Activated naive CD4-positive, alpha-beta T cell (primary cell): Measurements from ENCODE around the gene ADAMTS17.

Experiments used
- DNase-seq, 4 experiments: peaks; one replicate each; lab custom pipeline; 2025; lab: John Stamatoyannopoulos, UW

The ADAMTS17 gene

GRCh38 chr15:100029868-100030479 lies 311.8 kb downstream of the ADAMTS17 start:
- no peak for DNase-seq

GRCh38 chr15:100029045-100029444 lies 312.7 kb downstream of the ADAMTS17 start:
- DNase-seq: no peak

GRCh38 chr15:100026041-100026440 lies 315.7 kb downstream of the ADAMTS17 start:
- no peak for DNase-seq

DNA sequence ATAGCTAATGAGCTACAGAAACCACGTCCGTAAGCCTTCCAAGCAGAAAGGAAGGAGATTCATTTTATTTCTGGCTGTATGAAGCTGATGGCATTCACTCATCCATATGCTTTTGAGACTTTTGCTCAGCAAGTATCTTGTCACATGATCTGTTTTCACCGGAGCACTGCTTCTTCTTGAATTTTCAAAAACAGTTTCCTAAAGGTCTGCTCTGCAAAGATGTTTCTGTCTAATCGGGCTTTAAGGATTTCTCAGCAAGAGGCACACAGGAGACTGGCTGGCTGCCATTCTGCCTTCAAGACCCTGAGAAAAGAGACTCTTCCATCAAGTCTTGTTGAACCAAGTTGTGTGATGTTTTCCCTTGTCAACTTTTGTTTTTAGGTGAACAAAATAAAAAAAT lies 319.0 kb downstream of the ADAMTS17 start:
- DNase-seq: no peak

DNA sequence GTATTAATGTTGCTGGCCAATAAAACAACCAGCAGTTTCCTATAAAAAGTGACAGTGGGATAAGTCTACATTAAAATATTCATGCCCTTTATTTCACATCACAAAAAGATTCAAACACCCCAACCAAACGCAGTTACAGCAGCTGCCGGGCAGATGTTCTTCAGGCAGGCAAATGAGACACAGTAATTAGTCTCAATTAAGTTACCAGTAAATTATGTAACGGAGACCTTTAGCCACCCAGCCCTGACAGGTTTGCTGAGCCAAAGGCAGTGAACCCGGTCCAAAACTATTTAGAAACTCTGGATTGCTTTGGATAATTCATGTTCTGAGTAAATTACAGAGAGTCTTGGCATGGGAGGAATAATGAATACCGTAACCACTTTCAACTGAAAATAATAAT lies 319.4 kb downstream of the ADAMTS17 start:
- DNase-seq: no peak

- no peak for DNase-seq
These were observed 320.1 kb downstream of the ADAMTS17 start for GRCh38 chr15:100021653-100022052.

- no peak for DNase-seq
These were observed 321.2 kb downstream of the ADAMTS17 start for GRCh38 chr15:100020614-100021013.

DNA sequence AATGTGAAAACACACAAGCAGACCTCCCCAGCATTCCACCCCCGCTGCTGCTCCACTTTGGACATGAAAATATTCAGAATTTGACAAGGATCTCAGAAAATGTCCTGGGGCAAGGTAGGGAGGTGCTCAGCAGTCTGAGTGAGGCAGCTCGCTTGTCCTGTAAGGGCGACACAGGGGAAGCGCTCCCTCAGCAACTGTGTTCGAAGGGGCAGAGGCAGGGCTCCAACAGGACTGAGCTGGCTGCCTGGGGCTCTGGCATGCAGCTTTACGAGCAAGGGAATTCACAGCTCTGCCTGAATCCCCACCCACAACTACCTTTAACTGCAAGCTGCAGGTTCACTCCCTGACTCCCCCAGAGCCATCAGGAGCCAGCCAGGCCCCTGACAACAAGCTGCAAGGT lies 321.6 kb downstream of the ADAMTS17 start:
- DNase-seq: no peak

- no peak for DNase-seq
These were observed 322.2 kb downstream of the ADAMTS17 start for GRCh38 chr15:100019601-100020000.

DNA sequence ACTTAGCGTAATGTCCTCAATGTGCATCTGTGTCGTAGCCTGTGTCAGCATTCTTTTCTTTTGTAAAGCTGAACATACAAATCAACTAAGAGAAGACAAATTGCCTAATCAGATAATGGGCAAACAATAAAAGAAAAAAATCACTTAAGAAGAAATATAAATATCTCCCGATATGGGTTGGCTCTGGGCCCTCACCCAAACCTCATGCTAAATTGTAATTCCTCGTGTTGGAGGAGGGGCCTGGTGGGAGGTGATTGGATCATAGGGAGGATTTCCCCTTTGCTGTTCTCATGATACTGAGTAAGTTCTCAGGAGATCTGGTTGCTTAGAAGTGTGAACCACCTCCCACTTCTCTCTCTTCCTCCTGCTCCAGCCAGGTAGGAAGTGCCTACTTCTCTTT lies 323.6 kb downstream of the ADAMTS17 start:
- DNase-seq: no peak

GRCh38 chr15:100017140-100017539 lies 324.6 kb downstream of the ADAMTS17 start:
- no peak for DNase-seq

DNA sequence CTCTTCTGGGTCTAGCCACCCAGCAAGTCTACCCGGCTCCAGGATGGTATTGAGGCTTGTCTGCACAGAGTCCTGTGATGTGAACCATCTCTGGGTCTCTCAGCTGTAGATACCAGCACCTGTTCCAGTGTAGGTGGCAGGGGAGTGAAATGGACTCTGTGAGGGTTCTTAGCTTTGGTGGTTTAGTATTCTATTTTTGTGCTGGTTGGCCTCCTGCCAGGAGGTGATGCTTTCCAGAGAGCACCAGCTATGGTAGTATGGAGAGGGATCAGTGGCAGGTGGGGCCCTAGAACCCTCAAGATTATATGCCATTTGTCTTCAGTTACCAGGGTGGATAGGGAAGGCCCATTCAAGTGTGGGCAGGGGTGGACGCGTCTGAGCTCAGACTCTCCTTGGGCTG lies 325.1 kb downstream of the ADAMTS17 start:
- DNase-seq: no peak

DNA sequence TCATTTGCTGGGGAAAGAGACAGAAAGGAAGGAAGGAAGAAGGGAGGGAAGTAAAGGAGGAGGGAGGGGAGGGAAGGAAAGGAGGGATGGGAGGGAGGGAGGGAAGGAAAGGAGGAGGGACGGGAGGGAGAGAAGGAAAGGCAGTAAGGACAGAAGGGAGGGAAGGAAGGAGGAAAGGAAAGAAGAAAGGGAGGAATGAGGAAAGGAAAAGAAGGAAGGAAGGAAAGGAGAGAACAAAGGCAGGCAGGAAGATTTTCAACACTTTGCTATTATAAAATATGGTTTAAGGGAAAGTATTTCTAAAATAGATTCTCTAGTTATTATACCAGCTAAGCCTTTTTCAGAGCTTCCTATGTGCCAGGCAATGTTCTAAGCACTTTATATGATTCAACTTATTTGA lies 330.5 kb downstream of the ADAMTS17 start:
- DNase-seq: no peak

DNA sequence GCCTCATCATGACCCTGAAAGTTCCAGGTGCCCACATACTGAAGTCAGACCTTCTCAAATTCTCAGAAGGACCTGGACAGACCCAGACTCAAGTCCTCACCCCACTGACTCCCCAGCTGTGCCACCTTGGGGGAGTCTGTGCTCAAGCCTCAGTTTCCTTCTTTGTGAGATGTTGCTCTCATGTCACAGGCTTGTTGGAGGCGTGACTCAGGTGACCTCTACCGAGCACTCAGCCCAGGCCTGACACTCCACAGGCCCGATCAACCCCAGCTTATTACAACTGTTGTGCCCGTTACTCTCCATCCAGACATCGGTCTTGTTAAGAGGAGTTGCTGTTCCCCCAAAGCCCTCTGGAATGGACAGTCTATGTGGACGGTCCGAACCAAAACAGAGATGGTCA lies 332.4 kb downstream of the ADAMTS17 start:
- DNase-seq: no peak

- DNase-seq: no peak
These were observed 333.5 kb downstream of the ADAMTS17 start for GRCh38 chr15:100008258-100008657.

GRCh38 chr15:100007609-100008008 lies 334.2 kb downstream of the ADAMTS17 start:
- DNase-seq: no peak

GRCh38 chr15:100005715-100006114 lies 336.1 kb downstream of the ADAMTS17 start:
- no peak for DNase-seq

DNA sequence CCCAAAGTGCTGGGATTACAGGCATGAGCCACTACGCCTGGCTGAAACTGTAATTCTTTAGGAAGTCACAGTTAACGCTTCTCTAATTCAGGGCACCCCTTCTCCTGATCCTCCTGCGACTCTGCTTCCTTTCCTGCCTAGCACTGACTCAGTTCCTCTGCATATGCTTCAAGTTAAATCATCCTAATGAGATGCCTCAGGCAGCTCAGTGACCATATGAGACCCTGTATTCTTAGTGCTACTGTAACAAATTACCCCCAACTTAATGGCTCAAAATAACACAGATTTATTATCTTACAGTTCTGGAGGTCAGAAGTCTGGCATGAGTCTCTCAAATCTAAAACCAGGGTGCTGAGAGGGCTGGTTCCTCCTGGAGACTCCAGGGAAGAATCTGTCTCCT lies 336.8 kb downstream of the ADAMTS17 start:
- DNase-seq: no peak

DNA sequence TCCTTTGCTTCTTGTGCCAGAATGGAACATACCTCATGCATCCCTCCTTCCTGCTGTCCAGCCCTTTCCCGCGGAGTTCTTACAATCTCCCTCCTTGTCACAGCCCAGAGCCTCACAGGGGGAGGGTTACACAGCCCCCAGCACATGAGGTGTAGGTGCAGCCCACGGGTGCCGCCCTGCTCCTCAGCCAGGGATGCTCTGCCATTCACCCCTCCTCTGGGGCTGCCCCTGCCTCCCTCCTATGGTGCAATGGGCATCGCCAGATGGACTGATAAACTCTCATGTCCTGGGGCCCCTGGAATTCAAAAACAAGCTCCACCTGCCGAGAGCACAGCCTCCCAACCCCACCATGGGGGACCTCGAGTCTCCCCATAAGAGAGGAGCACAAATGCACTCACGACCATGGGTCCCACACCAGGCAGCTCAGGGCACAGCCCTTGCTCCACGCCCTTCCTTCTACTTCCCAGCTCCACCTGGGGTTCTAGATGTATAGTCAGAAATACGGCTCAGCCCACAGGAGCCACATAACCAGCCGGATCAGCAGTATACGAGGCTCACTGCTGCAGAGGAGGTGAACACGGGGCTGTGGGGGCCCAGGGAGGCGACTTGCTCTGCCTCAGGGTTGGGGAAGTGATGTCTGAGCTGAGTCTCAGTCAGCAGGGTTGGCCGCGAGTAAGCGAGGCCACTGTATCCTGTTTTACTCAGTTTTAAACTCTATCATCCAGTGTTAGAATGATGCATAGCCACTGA lies 338.8 kb downstream of the ADAMTS17 start:
- DNase-seq: no peak

DNA sequence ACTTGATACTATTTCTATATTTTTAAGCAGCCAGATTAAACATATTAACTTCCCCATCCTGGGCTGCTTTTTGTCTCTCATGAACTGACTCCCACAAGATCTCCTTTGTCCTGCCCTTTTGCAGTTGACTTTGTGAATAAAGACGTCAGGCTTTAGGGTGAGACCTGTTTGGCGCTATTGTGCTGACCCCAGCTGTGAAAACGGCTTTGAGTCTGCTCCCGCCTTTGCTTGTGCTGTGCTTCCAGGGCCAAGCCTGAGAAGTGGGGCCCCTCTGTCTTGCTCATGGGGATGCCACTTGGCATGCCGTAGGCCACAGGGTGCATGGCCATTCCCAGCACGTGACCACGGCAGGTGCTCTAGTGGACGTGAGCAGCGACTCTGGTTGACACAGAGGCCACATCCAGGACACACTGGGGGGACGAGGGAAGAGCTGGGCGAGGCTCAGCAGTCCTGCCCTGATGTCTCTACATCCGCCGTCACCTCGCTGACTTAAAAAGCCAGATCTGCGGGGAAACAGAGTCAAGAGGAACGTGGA lies 339.6 kb downstream of the ADAMTS17 start:
- DNase-seq: no peak

DNA sequence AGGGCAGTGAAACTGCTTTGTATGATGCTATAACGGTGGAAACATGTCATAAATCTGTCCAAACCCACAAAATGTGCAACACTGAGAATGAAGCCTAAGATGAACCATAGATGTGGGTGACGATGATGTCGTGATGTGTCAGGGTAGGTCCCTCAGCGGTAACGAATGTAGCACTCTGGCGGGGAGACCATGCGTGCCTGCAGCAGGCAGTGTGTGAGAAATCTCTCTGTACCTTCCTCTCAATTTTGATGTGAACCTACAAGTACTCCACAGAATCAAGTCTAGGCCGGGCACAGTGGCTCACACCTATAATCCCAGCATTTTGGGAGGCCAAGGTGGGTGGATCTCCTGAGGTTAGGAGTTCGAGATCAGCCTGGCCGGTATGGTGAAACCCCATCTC lies 340.4 kb downstream of the ADAMTS17 start:
- no peak for DNase-seq

DNA sequence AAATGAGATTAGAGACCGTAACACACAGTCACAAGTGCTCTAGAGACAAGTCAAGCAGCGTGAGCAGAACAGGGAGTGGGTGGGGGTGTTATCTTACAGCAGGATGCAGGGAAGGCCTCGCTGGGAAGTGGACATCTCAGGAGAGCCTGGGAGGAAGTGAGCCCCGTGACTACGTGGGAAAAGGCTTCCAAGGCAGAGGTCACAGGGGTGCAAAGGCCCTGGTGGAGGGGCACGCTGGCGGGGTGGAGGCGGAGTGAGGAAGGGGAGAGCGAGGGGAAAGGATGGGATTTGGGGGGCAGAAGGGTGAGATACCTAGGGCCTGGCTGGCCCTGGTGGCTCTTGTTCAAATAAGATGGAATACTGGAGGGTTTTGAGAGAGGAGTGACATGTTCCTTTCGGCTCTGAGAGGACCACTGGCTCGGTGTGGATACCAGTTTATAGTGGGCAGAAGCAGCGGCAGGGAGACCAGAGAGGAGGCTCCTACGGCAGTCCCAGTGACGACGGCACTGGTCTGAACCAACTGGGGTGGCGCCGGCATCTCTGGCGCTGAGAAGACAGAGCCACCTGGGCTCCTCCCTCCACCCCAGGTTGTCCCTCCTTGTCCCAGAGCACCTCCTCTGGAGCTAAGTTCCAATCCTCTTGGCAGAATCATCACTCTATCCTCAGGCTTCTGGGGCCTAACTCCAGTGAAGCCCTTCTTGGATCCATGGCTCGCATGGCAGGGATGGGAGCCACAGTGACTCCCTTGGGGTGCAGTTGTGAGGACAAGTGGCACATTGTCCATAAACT lies 342.3 kb downstream of the ADAMTS17 start:
- DNase-seq: no peak

DNA sequence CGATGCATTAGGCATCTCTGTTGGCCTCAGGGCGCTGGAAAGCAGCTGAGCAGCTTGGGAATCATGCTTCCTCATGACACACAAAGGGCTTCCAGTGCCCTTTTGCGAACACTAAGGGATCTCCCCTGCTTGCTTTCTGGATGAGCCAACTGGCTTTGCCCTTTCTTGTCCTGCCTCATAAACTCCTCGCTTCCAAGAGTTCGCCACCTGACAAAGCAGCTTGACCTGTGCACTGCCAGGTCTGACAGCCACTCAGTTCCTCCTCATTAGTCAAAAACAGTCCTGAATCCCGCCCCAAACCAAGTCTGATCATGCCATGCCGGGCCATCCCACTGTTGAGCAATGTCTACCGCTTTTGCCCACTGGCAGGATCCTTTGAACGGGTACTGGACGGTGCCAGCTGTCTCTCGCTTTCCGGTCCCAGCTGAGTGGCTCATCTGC lies 343.1 kb downstream of the ADAMTS17 start:
- no peak for DNase-seq
